ENCODE measurements around the gene BCL7C. TPM values are rescaled to one million over a fixed set of nuclear protein-coding genes. Genes with fewer than 3 reads are reported as not detected.

The BCL7C gene
- total and polyA plus RNA-seq, 2 of the 4 experiments (the other 2 are of a cell fraction) = 32.3 to 34.9 TPM

DNA sequence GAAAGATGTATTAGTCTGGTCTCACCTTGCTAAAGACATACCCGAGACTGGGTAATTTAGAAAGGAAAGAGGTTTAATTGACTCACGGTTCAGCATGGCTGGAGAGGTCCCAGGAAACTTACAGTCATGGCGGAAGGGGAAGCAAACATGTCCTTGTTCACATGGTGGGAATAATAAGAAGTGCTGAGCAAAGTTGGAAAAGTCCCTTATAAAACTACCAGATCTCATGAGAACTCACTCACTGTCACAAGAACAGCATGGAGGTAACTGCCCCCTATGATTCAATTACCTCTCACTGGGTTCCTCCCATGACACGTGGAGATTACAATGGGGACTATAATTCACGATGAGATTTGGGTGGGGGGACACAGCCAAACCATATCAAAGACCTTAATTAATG, 53.3 kb downstream of the BCL7C start:
- H2AFZ ChIP-seq (replicated peaks; ENCODE audit: low read length, poor library complexity) = no peak overlapping the region
- H4K5ac ChIP-seq (ENCODE audit: low read depth, low read length) = no peak overlapping the region
- dilution Hi-C loops (cut with HindIII; ENCODE audit: low sequenced_read_pairs, unreplicated experiment) = no loop called here
- no peak overlapping the region for H3K18ac ChIP-seq (ENCODE audit: low read depth, low read length)
- ATAC-seq (ENCODE audit: low read depth) (no peak), DNase-seq (no peak)
- no peak overlapping the region for H2BK5ac ChIP-seq (ENCODE audit: low read depth, low read length, poor library complexity, severe bottlenecking)
- no peak overlapping the region for H2BK20ac ChIP-seq (ENCODE audit: low read depth, low read length)
- H3K4me2 ChIP-seq (ENCODE audit: low read depth, low read length) = no peak overlapping the region
- H3K4ac ChIP-seq (ENCODE audit: low read depth, low read length) = no peak overlapping the region
- no peak overlapping the region for H4K8ac ChIP-seq (ENCODE audit: low read depth in 2 of 2, low read length in 2 of 2)
- H3K56ac ChIP-seq (ENCODE audit: extremely low read depth, insufficient read depth, low read length) = no peak overlapping the region
- no peak overlapping the region for H2AK9ac ChIP-seq (replicated peaks; ENCODE audit: low read depth, low read length, poor library complexity)
- H3K9me1 ChIP-seq (ENCODE audit: insufficient read depth, low read length) = no peaks in the 10 kb centered on the region
- no peak overlapping the region for H4K91ac ChIP-seq (ENCODE audit: insufficient read depth, low read depth, low read length)
- no peak for TF ChIP-seq RAD21 (IDR thresholded peaks at IDR 0.05; ENCODE audit: low read length)
- no peak overlapping the region for H3K4me3 ChIP-seq (ENCODE audit: insufficient read depth, low read depth, low read length)
- no CpG with 5 or more reads among the region's 5 CpGs for WGBS, 2 experiments (ENCODE audit: extremely low coverage in 2 of 2, insufficient read length in 1 of 2)
- H3K23ac ChIP-seq (ENCODE audit: low read depth, low read length) = no peak overlapping the region
- no peaks in the 10 kb centered on the region for H3K9me3 ChIP-seq (ENCODE audit: control insufficient read depth, insufficient read depth, low read length)
- no peak overlapping the region for H3K27ac ChIP-seq (ENCODE audit: insufficient read depth, low read length)
- H2BK120ac ChIP-seq (ENCODE audit: low read depth, low read length) = no peak overlapping the region
- in situ Hi-C loops (cut with MboI; ENCODE audit: low sequenced_read_pairs) = no loop called here
- no peak overlapping the region for H3K14ac ChIP-seq (replicated peaks; ENCODE audit: low read depth, low read length)
- H3K36me3 ChIP-seq (ENCODE audit: control insufficient read depth, insufficient read depth, low read length) = no peaks in the 10 kb centered on the region
- no peak overlapping the region for H2AK5ac ChIP-seq (ENCODE audit: low read depth, low read length)
- H3K9ac ChIP-seq (ENCODE audit: low read depth, low read length) = no peak overlapping the region
- no peaks in the 10 kb centered on the region for H4K20me1 ChIP-seq (ENCODE audit: insufficient read depth, low read length)
- H3K79me1 ChIP-seq (ENCODE audit: low read depth in 1 of 2, low read length in 2 of 2) = no peaks in the 10 kb centered on the region; a peak in 1 of 4 replicates
- intact Hi-C loops (cut with micrococcal nuclease) = no loop called here
- no TSS peak for BruUV-seq (replicated peaks)
- H2BK15ac ChIP-seq (ENCODE audit: low read depth, low read length) = no peak overlapping the region
- H3K4me1 ChIP-seq (ENCODE audit: control insufficient read depth, insufficient read depth, low read length) = peaks cover 5% of the 10 kb centered on the region; the same call in 1 of the 2 replicates
- ChIA-PET CTCF (no interaction called here), POLR2A (ENCODE audit: unreplicated experiment) (no interaction called here)
- H3K27me3 ChIP-seq (ENCODE audit: control insufficient read depth, insufficient read depth, low read length) = no peaks in the 10 kb centered on the region
